B cell (primary cell): Measurements from ENCODE around the gene TBC1D14.

Source experiments
- EZH2 ChIP-seq: IDR thresholded peaks from 2 replicates; pipeline ENCODE4 v1.6.1; 2012; ENCODE audit warnings: borderline replicate concordance, low read depth, mild to moderate bottlenecking, moderate library complexity, low read length; ENCODE audit not compliant: insufficient read depth, poor library complexity, severe bottlenecking
- TF ChIP-seq, protein P1 (sequence below): fragments of 200-600 bp; IDR thresholded peaks from one replicate; pipeline ENCODE4 v1.8.0; 2022; ENCODE audit warnings: antibody characterized with exemption, mild to moderate bottlenecking

DNA sequence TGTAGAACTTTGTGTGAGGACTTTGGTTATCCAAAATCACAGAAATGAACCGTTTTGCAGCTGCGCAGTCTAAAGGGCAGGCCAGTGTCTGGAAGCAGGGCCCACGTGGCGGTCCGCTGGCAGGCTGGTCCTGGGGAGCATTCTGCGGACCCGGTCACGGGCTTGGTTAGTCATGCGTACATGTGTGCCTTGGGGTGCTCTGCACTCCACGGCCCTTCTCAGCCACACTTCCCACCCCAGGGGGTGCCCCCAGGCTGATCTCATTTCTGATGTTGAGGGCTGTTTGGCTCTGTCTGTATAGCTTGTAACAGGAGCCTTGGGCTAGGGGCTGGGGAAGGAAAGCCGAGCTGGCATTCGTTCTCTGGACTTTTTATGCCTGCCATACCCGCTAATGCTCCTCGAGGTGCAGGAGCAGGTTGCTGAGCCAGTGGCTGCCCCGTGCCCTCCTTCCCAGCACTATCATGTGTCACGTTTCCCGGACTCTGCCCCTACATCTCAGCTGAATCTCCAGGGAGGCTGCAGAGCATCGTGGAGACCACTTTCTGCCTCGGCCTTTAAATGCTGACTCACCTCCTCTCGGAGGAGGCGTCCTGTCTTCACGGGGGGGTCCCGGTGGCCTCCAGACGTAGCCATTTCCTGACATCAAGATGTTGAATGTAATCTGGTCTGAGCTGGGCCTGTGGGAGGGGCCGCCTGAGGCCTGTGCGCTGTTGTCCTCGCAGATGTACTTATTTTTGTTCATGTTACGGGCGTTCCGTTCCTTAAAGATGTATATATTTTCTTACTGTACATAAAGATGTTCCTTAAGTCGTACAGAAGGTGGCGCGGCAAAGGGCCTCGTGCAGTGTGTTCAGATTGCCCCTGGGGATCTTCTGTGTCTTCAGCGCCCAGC lies 122.2 kb downstream of the TBC1D14 start:
- no peak for TF ChIP-seq EZH2
- TF ChIP-seq, protein P1, sequence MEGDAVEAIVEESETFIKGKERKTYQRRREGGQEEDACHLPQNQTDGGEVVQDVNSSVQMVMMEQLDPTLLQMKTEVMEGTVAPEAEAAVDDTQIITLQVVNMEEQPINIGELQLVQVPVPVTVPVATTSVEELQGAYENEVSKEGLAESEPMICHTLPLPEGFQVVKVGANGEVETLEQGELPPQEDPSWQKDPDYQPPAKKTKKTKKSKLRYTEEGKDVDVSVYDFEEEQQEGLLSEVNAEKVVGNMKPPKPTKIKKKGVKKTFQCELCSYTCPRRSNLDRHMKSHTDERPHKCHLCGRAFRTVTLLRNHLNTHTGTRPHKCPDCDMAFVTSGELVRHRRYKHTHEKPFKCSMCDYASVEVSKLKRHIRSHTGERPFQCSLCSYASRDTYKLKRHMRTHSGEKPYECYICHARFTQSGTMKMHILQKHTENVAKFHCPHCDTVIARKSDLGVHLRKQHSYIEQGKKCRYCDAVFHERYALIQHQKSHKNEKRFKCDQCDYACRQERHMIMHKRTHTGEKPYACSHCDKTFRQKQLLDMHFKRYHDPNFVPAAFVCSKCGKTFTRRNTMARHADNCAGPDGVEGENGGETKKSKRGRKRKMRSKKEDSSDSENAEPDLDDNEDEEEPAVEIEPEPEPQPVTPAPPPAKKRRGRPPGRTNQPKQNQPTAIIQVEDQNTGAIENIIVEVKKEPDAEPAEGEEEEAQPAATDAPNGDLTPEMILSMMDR = no peak
